ENCODE measurements around the gene DUSP6. TPM values are rescaled to one million over a fixed set of nuclear protein-coding genes. Genes with fewer than 3 reads are reported as not detected.

Gene DUSP6
- total and polyA plus RNA-seq, 9 of the 15 experiments (the other 6 are each of a cell fraction or from before 2014, with no cell fraction given), result 0.04 to 0.60 (median 0.08) TPM; not detected in 2

DNA sequence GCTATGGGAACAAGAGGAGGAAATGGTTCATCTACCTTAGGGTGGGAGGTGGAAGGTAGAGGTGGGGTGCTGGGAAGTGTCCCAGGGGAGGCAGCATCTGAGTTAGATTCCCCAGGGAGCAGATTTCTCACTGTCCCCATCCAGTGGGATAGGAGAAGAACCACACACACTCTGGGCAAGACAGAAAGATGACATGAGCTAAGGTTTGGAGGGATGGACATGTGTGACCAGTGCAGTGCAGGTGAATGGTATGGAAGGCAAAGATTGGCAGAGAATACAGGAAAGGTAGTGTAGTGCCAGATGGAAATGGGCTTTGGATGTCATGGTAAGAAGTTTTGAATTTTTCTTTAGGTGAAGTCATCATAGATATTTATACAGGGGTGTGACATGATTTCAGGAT, 11.3 kb upstream of the DUSP6 start:
- Histone ChIP-seq H2AFZ (ENCODE audit: low read depth, low read length) (no peak overlapping the region), H3K9me1 (ENCODE audit: control insufficient read depth, insufficient read depth, low read length) (no peaks in the 10 kb centered on the region), H3K36me3 (ENCODE audit: control insufficient read depth, insufficient read depth, low read length) (no peaks in the 10 kb centered on the region), H3K9ac (ENCODE audit: insufficient read depth in 1 of 2, low read depth in 2 of 2, low read length in 2 of 2) (no peak overlapping the region), H4K20me1 (replicated peaks; ENCODE audit: control insufficient read depth, insufficient read depth, low read length) (no peaks in the 10 kb centered on the region), H3K4me1 (replicated peaks in 1 of 2; ENCODE audit: control insufficient read depth in 2 of 2, insufficient read depth in 2 of 2, low read length in 2 of 2) (no peaks in the 10 kb centered on the region), H3K9me3 (replicated peaks; ENCODE audit: control insufficient read depth, insufficient read depth, low read depth, low read length) (no peaks in the 10 kb centered on the region), H3K79me2 (ENCODE audit: control insufficient read depth, insufficient read depth, low read length) (no peaks in the 10 kb centered on the region), H3K27me3 (ENCODE audit: control insufficient read depth in 2 of 2, insufficient read depth in 2 of 2, low read length in 2 of 2) (peaks cover 4% of the 10 kb centered on the region in 2 experiments; a peak in 3 of 5 replicates), H3K4me3 (no peak overlapping the region), H3K4me2 (ENCODE audit: insufficient read depth, low read length) (no peak overlapping the region), H3K27ac (ENCODE audit: extremely low read depth, low read depth, low read length) (no peak overlapping the region)
- intact Hi-C loops (cut with micrococcal nuclease) (no loop called here), in situ Hi-C loops (cut with MboI) (no loop called here)
- FAIRE-seq, result no peak
- no TSS peak for BruUV-seq (replicated peaks)
- TF ChIP-seq SIRT6 (IDR thresholded peaks at IDR 0.05; ENCODE audit: low read depth, low read length) (no peak), ZNF124 (CRISPR knock-in tag; IDR thresholded peaks at IDR 0.05) (no peak), TCF7L2 (IDR thresholded peaks at IDR 0.05; ENCODE audit: low read depth, low read length) (no peak), NCOA2 (IDR thresholded peaks at IDR 0.05; ENCODE audit: partially characterized antibody in 2 of 2) (no peak), NBN (IDR thresholded peaks at IDR 0.05; ENCODE audit: low read depth) (no peak), CHCHD3 (CRISPR knock-in tag; IDR thresholded peaks at IDR 0.05) (no peak), FOS (IDR thresholded peaks at IDR 0.05; ENCODE audit: extremely low read depth, insufficient read length) (no peak), ARID2 (IDR thresholded peaks at IDR 0.05) (no peak)
- TF ChIP-seq, protein P1, sequence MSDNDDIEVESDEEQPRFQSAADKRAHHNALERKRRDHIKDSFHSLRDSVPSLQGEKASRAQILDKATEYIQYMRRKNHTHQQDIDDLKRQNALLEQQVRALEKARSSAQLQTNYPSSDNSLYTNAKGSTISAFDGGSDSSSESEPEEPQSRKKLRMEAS (CRISPR knock-in tag; IDR thresholded peaks at IDR 0.05), result no peak
- TF ChIP-seq, protein P2, sequence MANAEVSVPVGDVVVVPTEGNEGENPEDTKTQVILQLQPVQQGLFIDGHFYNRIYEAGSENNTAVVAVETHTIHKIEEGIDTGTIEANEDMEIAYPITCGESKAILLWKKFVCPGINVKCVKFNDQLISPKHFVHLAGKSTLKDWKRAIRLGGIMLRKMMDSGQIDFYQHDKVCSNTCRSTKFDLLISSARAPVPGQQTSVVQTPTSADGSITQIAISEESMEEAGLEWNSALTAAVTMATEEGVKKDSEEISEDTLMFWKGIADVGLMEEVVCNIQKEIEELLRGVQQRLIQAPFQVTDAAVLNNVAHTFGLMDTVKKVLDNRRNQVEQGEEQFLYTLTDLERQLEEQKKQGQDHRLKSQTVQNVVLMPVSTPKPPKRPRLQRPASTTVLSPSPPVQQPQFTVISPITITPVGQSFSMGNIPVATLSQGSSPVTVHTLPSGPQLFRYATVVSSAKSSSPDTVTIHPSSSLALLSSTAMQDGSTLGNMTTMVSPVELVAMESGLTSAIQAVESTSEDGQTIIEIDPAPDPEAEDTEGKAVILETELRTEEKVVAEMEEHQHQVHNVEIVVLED (CRISPR knock-in tag; IDR thresholded peaks at IDR 0.05), result no peak
- TF ChIP-seq, protein P3, sequence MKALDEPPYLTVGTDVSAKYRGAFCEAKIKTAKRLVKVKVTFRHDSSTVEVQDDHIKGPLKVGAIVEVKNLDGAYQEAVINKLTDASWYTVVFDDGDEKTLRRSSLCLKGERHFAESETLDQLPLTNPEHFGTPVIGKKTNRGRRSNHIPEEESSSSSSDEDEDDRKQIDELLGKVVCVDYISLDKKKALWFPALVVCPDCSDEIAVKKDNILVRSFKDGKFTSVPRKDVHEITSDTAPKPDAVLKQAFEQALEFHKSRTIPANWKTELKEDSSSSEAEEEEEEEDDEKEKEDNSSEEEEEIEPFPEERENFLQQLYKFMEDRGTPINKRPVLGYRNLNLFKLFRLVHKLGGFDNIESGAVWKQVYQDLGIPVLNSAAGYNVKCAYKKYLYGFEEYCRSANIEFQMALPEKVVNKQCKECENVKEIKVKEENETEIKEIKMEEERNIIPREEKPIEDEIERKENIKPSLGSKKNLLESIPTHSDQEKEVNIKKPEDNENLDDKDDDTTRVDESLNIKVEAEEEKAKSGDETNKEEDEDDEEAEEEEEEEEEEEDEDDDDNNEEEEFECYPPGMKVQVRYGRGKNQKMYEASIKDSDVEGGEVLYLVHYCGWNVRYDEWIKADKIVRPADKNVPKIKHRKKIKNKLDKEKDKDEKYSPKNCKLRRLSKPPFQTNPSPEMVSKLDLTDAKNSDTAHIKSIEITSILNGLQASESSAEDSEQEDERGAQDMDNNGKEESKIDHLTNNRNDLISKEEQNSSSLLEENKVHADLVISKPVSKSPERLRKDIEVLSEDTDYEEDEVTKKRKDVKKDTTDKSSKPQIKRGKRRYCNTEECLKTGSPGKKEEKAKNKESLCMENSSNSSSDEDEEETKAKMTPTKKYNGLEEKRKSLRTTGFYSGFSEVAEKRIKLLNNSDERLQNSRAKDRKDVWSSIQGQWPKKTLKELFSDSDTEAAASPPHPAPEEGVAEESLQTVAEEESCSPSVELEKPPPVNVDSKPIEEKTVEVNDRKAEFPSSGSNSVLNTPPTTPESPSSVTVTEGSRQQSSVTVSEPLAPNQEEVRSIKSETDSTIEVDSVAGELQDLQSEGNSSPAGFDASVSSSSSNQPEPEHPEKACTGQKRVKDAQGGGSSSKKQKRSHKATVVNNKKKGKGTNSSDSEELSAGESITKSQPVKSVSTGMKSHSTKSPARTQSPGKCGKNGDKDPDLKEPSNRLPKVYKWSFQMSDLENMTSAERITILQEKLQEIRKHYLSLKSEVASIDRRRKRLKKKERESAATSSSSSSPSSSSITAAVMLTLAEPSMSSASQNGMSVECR (CRISPR knock-in tag; IDR thresholded peaks at IDR 0.05), result no peak
- POLR2A ChIA-PET, result no interaction called here
- CTCF ChIA-PET (ENCODE audit: low intra/inter-chr PET ratio), result no interaction called here
- no peak for ATAC-seq
- no peak for DNase-seq (ENCODE audit: extremely low read depth in 1 of 4, low spot score in 3 of 4)

All from K562 (cell line).